ENCODE measurements around the gene USP9X. TPM values are rescaled to one million over a fixed set of nuclear protein-coding genes. Genes with fewer than 3 reads are reported as not detected.

USP9X gene
- total RNA-seq, 1 experiment from 2014 or later: 163 TPM

- TF ChIP-seq TCF7 (CRISPR knock-in tag; IDR thresholded peaks at IDR 0.05; ENCODE audit: low read depth): no peak
- no peak for TF ChIP-seq RORB (CRISPR knock-in tag; IDR thresholded peaks at IDR 0.05)
- no peak for TF ChIP-seq ZNF317 (CRISPR knock-in tag; IDR thresholded peaks at IDR 0.05; ENCODE audit: borderline replicate concordance, low read depth)
- TF ChIP-seq CTCF (IDR thresholded peaks at IDR 0.05): no peak
- TF ChIP-seq STAT6 (CRISPR knock-in tag; conservative IDR thresholded peaks at IDR 0.05; ENCODE audit: low read depth): no peak
- TF ChIP-seq, protein P1, sequence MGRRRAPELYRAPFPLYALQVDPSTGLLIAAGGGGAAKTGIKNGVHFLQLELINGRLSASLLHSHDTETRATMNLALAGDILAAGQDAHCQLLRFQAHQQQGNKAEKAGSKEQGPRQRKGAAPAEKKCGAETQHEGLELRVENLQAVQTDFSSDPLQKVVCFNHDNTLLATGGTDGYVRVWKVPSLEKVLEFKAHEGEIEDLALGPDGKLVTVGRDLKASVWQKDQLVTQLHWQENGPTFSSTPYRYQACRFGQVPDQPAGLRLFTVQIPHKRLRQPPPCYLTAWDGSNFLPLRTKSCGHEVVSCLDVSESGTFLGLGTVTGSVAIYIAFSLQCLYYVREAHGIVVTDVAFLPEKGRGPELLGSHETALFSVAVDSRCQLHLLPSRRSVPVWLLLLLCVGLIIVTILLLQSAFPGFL (CRISPR knock-in tag; IDR thresholded peaks at IDR 0.05; ENCODE audit: borderline replicate concordance): no peak
- no peak for TF ChIP-seq EMX1 (CRISPR knock-in tag; IDR thresholded peaks at IDR 0.05)
- TF ChIP-seq, protein P2, sequence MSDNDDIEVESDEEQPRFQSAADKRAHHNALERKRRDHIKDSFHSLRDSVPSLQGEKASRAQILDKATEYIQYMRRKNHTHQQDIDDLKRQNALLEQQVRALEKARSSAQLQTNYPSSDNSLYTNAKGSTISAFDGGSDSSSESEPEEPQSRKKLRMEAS (CRISPR knock-in tag; IDR thresholded peaks at IDR 0.05): no peak
- no peak for TF ChIP-seq JUN (CRISPR knock-in tag; IDR thresholded peaks at IDR 0.05)
Measured at GRCh38 chrX:41116948-41117347, 31.7 kb downstream of the USP9X start (continued).

DNA sequence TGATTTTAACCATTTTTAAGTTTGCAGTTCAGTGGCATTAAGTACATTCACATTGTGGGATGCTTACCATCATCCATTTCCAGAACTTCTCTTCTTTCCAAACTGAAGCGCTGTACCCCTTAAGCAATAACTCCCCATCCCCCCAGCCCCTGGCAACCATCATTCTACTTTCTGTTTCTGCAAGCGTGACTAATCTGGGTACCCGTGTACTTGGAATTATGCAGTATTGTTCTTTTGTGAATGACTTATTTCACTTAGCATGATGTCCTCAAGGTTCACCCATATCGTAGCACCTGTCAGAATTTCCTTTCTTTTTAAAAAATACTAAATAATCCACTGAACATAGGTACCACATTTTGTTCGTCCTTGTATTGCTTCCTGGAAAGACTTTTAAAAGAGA lies 32.9 kb downstream of the USP9X start:
- ATAC-seq (no peak), DNase-seq (ENCODE audit: low spot score) (no peak)
- Mint-ChIP-seq H3K27me3 (ENCODE audit: low read depth) (no peaks in the 10 kb centered on the region), H3K4me1 (peaks cover 74% of the 10 kb centered on the region), H3K36me3 (peaks cover 10% of the 10 kb centered on the region), H3K4me3 (no peak overlapping the region; the same call in 1 of the 2 replicates), H3K27ac (peak overlapping the region; percentile 49; the same call in 1 of the 2 replicates), H3K9me3 (no peaks in the 10 kb centered on the region)
- ChIA-PET POLR2A (no interaction called here), CTCF (no interaction called here)
- TF ChIP-seq PRRX2 (CRISPR knock-in tag; IDR thresholded peaks at IDR 0.05) (no peak), ZNF138 (CRISPR knock-in tag; conservative IDR thresholded peaks at IDR 0.05) (no peak), CTCF (IDR thresholded peaks at IDR 0.05) (no peak), ATF6 (CRISPR knock-in tag; IDR thresholded peaks at IDR 0.05) (no peak), SP1 (CRISPR knock-in tag; conservative IDR thresholded peaks at IDR 0.05) (no peak), ETV6 (CRISPR knock-in tag; IDR thresholded peaks at IDR 0.05) (no peak), ZNF219 (CRISPR knock-in tag; IDR thresholded peaks at IDR 0.05; ENCODE audit: borderline replicate concordance) (no peak), ESRRA (CRISPR knock-in tag; IDR thresholded peaks at IDR 0.05; ENCODE audit: borderline replicate concordance) (no peak), SMAD4 (CRISPR knock-in tag; IDR thresholded peaks at IDR 0.05) (no peak)
- TF ChIP-seq, protein P3, sequence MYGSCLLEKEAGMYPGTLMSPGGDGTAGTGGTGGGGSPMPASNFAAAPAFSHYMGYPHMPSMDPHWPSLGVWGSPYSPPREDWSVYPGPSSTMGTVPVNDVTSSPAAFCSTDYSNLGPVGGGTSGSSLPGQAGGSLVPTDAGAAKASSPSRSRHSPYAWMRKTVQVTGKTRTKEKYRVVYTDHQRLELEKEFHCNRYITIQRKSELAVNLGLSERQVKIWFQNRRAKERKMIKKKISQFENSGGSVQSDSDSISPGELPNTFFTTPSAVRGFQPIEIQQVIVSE (CRISPR knock-in tag; IDR thresholded peaks at IDR 0.05; ENCODE audit: borderline replicate concordance): no peak
- TF ChIP-seq, protein P4, sequence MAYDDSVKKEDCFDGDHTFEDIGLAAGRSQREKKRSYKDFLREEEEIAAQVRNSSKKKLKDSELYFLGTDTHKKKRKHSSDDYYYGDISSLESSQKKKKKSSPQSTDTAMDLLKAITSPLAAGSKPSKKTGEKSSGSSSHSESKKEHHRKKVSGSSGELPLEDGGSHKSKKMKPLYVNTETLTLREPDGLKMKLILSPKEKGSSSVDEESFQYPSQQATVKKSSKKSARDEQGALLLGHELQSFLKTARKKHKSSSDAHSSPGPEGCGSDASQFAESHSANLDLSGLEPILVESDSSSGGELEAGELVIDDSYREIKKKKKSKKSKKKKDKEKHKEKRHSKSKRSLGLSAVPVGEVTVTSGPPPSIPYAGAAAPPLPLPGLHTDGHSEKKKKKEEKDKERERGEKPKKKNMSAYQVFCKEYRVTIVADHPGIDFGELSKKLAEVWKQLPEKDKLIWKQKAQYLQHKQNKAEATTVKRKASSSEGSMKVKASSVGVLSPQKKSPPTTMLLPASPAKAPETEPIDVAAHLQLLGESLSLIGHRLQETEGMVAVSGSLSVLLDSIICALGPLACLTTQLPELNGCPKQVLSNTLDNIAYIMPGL (CRISPR knock-in tag; IDR thresholded peaks at IDR 0.05): no peak
- TF ChIP-seq, protein P5, sequence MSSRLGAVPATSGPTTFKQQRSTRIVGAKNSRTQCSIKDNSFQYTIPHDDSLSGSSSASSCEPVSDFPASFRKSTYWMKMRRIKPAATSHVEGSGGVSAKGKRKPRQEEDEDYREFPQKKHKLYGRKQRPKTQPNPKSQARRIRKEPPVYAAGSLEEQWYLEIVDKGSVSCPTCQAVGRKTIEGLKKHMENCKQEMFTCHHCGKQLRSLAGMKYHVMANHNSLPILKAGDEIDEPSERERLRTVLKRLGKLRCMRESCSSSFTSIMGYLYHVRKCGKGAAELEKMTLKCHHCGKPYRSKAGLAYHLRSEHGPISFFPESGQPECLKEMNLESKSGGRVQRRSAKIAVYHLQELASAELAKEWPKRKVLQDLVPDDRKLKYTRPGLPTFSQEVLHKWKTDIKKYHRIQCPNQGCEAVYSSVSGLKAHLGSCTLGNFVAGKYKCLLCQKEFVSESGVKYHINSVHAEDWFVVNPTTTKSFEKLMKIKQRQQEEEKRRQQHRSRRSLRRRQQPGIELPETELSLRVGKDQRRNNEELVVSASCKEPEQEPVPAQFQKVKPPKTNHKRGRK (CRISPR knock-in tag; IDR thresholded peaks at IDR 0.05; ENCODE audit: borderline replicate concordance): no peak
